HG02623 (cell line): ENCODE data around the gene SRSF2.
"Not testable (repeated sequence)": the region's sequence is repeated elsewhere in the genome, so short reads cannot be mapped to it uniquely, and the experiment has no call there.

Experiments used
- ATAC-seq: cut with Tn5 transposase; IDR thresholded peaks from one replicate; pipeline ENCODE4 v1.9.1; 2021; ENCODE audit warnings: moderate library complexity; ENCODE audit not compliant: unreplicated experiment

The SRSF2 gene

GRCh38 chr17:76702941-76703637 is 34.0 kb downstream of the SRSF2 start:
- ATAC-seq = no peak

- ATAC-seq = no peak
These were observed 35.1 kb downstream of the SRSF2 start for GRCh38 chr17:76702076-76702475.

GRCh38 chr17:76701471-76701967 is 35.6 kb downstream of the SRSF2 start:
- no peak for ATAC-seq

DNA sequence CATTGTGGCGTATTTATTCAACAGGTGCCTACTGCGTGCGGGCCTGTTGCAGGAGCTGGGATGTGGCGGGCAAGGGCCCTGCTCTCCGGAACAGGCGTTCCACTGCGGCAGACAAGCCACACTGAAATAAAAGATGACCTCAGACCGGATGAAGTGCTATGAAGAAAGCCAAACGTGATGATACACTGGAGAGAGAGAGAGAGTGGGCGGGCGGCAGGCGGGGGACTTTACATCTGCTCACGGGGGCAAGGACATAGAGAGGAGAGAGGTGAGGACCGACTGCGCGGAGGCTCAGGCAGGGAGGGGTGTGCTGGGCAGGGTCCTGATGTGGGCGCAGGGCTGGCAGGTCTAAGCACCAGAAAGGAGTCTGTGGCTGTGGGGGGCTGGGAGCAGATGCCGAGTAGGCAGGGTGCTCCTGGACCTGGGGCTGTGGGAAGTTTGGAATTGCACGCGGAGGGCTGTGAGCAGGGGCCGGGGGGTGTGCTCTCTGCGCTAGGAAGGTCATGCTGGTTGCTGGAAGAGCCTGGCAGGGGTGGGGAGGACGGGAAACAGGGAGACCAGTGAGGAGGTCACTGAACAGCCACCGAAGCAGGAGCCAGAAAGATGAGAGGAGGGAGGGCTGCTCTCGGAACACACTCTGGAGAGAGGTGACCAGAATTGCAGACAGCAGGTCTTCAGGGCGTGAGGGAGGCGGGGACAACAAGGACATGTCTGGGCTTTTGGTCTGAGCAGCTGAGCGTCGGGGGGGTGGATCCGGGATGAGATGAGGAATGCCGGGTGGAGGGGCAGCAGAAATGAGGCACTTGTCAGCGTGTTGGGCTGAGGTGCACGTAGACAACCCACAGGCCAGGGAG is 36.3 kb downstream of the SRSF2 start:
- ATAC-seq = no peak

DNA sequence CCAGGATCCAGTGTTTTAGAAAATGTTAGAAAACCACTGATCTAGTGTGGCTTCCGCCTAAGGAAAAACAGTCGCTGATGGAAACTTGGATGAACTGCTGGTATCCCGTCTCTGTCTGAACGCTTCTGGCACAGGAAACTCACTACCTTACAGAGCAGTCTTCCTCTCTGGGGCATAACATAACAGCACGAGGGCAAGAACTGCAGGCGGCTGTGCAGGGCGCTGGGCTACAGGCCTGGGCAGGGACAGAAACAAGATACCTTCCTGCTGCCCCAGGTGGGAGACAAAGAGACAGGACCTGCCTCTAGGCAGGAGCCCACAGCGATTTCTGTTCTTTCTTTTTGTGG is 36.9 kb downstream of the SRSF2 start:
- no peak for ATAC-seq

GRCh38 chr17:76698466-76698977 is 38.6 kb downstream of the SRSF2 start:
- ATAC-seq = not testable (repeated sequence)

GRCh38 chr17:76697702-76698465 is 39.2 kb downstream of the SRSF2 start:
- ATAC-seq = no peak

DNA sequence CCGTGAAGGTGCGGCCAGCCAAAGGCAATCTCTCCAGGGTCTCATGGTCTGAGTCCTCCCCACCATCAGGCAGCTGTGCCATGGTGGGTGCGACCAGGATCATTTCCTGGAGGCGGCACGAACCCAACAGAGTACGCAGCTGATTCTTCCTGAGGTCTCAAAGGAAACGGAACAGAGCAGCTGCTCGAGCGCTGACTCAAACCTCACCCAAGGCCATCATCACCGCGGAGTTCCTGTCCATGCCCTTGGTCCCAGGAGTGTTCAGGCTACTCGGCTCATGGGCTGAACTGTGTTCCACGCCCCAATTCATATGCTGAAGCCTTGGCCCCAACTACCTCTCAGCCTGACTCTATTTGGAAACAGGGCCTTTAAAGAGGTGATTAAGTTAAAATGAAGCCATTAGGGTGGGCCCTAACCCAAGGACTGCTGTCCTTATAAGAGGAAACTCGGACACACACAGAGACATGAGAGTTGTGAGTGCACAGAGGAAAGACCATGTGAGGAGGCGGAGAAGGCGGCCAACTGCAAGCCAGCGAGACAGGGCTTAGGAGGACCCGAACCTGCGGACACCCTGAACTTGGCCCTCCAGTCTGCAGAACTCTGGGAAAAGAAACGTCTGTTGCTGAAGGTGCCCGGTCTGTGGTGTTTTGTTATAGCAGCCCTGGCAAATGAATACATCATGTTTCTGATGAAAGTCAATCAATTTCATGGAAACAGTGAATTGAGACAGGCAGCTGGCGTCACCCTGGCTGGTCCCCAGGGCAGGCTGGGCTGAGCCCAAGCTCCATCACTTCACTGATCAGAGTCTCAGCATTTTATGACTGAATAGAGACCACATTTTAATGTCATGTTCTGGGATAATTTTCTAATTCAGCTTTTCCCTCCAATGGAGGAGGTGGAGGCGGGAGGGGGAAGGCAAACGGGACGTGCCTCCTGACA is 40.1 kb downstream of the SRSF2 start:
- ATAC-seq = no peak

DNA sequence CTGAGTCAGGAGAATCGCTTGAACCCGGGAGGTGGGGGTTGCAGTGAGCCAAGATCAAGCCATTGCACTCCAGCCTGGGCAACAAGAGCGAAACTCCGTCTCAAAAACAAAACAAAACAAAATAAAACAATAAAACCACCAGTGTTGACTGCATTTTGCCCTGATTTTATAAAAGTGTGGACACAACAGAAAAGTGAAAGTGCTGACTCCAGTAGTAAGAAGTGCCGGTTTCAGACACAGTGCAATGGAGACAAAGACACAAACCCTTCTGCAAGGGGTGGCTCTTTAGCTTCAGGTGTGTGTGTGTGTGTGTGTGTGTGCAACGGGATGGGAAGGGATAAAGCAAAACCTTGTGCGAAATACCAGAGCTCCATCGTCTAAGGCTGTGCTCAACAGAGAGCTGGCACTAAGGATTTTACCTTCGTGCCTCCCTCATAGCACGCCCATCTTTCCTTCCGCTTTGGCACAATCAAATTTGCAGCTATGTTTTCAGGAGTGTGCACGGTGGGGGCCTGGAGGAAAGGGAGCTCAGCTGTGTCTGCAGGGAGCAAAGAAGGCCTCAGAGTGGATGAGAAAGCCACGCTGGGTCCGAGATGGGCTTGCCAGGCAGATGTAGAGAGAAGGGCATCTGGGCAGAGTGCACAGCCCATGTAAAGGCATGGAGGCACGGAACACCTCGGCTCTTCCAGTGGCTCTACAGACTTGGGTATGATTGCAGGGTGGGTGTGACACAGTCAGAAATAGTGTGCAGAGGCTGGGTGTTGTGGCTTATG is 41.9 kb downstream of the SRSF2 start:
- no peak for ATAC-seq

- no peak for ATAC-seq
These were observed 45.5 kb downstream of the SRSF2 start for GRCh38 chr17:76691379-76692191.

GRCh38 chr17:76690596-76691280 is 46.4 kb downstream of the SRSF2 start:
- no peak for ATAC-seq

GRCh38 chr17:76689859-76690258 is 47.3 kb downstream of the SRSF2 start:
- no peak for ATAC-seq

- no peak for ATAC-seq
These were observed 48.9 kb downstream of the SRSF2 start for GRCh38 chr17:76688165-76688622.

DNA sequence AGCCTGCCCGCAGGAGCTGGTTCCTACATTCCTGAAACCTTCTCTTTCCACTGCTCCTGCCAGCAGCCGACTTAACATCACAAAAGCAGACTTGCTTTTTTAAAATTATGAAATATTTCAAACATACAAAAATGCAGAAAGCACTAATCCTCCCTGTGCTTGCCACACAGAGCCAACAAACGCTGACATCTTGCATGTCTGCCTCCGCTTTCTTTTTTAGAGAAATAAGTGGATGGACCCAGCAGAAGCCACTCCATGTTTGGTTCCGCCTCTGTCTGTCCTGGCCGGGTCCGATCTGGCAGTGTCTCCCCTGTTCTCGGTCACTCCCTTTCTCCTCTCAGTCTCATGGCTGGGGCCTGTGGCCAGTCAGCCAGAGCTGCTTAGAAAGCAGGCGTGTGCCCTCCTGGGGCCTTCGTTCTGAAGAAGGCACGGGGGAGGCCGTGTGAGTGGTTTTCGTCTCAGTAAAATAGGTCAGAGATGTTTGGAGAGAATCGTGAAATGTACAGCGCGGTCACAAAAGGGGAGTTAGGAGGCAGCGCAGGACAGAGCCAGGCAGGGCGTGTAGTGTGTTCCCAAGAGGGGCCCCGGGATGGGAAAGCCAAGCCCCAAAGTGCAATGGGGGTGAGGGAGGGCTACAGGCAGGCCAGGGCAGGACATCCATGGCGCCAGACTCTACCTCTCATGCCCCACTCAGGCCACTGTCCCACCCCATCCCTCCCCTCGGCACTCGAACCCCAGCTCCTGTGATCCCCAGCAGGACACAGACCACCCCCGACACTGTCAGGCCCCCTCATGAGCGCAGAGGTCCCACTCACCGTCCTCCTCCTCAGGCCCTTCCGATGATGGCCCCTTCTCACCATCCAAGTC is 49.6 kb downstream of the SRSF2 start:
- ATAC-seq = no peak

DNA sequence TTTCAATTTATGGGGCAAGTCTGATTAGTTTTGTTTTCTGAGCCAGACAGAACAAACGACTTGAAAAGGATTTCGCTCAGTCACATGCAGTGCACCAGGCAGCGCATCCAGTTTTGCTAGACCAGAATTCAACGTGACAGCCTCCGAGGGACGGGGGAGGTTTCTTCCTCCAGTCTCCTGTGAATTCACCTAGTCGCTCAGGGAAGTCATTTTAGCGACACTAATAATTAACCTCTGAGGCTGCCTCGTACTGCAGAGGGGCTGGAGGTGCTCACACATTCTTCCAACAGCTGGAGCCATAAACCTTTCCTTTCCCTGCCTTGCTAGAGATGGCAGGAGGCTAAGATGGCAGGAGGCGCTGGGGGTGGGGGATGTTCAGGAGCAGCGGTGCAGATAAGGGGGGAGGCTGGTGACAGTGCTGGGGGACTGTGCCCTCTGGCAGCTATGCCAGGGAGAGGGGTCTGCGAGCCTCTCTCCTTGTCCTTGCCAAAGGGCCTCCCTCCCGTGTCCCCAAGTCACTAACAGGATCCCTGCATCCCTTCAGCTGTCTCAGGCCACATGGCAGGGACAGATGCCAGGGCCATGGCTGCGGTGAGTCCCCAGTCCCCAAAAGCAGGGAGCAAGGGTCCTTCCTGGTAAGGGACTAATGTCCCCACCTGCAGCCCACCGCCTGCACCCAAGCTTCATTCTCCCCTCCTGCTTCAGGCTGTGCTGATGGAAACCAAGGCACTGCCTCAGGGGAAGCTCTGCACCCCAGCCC is 50.4 kb downstream of the SRSF2 start:
- no peak for ATAC-seq

DNA sequence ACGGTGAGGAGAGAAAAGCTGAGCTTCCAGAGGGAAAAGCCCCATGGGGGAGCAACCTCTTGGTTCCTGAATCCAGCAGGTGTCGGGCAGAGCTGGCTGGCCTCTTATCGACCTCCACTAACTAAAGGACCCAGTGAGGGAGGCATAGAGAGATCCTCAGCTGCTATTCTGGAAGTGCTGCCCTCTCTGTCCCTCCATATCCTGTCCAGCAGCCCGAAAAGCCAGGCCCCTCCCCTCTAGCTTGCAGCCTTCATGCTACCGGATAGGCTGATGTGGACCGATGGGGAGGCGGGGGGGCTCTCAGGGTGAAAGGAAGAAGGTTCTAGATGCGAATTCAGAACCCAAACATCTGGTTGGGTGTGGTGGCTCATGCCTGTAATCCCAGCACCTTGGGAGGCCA is 51.3 kb downstream of the SRSF2 start:
- no peak for ATAC-seq
